Kidney (tissue), 14 donors: ENCODE data around the gene SOWAHC. TPM values are rescaled to one million over a fixed set of nuclear protein-coding genes. Genes with fewer than 3 reads are reported as not detected.
A peak's percentile ranks its signal among the peaks of the same experiment; 100 is the strongest.
"Not testable (repeated sequence)": the region's sequence is repeated elsewhere in the genome, so short reads cannot be mapped to it uniquely, and the experiment has no call there.

Experiments
- DNase-seq, 5 donors: peaks; one replicate each; pipeline ENCODE4 v3.0.0-alpha.2; 2013 to 2020
- FAIRE-seq: peaks from 2 replicates; lab custom pipeline; 2012; peaks lifted over from hg19 to GRCh38; lab: Jason Lieb, UNC
- H3K27ac ChIP-seq, 2 donors: one replicate each; pipeline ENCODE4 v1.7.0; 2013; ENCODE audit warnings: low read depth in 2 of 2, low read length in 2 of 2, inconsistent platforms in 1 of 2
- H3K27me3 ChIP-seq: one replicate; pipeline ENCODE4 v1.7.1; 2013; ENCODE audit warnings: low read length, inconsistent platforms; ENCODE audit not compliant: control insufficient read depth, insufficient read depth
- H3K36me3 ChIP-seq, 3 donors: one replicate each; pipeline versions ENCODE4 v1.7.0 to v1.7.1; 2013; ENCODE audit warnings: low read length in 3 of 3, control low read depth in 1 of 3, inconsistent platforms in 1 of 3; ENCODE audit not compliant: insufficient read depth in 3 of 3, control insufficient read depth in 2 of 3
- H3K4me1 ChIP-seq, 3 donors: one replicate each; pipeline versions ENCODE4 v1.7.0 to v1.7.1; 2013; ENCODE audit warnings: low read length in 3 of 3, inconsistent platforms in 1 of 3, low read depth in 1 of 3; ENCODE audit not compliant: control insufficient read depth in 2 of 3, insufficient read depth in 2 of 3
- H3K4me3 ChIP-seq, 3 donors: one replicate each; pipeline versions ENCODE4 v1.7.0 to v1.8.1; 2013; ENCODE audit warnings: low read length in 3 of 3, control low read depth in 1 of 3, inconsistent platforms in 1 of 3
- H3K9ac ChIP-seq, 3 donors: one replicate each; pipeline versions ENCODE4 v1.7.0 to v1.7.1; 2013; ENCODE audit warnings: low read length in 3 of 3, control low read depth in 1 of 3, inconsistent platforms in 1 of 3
- H3K9me3 ChIP-seq, 3 donors: one replicate each; pipeline versions ENCODE4 v1.7.0 to v1.7.1; 2013; ENCODE audit warnings: low read length in 3 of 3, control low read depth in 1 of 3, inconsistent platforms in 1 of 3; ENCODE audit not compliant: control insufficient read depth in 2 of 3, insufficient read depth in 1 of 3
- CTCF ChIP-seq: IDR thresholded peaks from 3 replicates; pipeline ENCODE4 v1.5.1; 2012; ENCODE audit warnings: mild to moderate bottlenecking, moderate library complexity, borderline replicate concordance; ENCODE audit not compliant: insufficient read depth; ENCODE audit errors: extremely low read depth
- intact Hi-C: fragments of 100-400 bp; cut with DNase I; formaldehyde crosslinking; loops from one replicate; pipeline ENCODE4 v1.11.1; 2022
- polyA plus RNA-seq: library from polyadenylated mRNA; stranded (reverse); fragments of 350-450 nt; fragmentation: Illumina TruSeq; extraction: RNeasy Lipid Tissue Mini Kit (QIAGEN cat#74804); gene quantifications from one replicate; pipeline ENCODE4 v1.2.3, GENCODE V29; 2014; ENCODE audit warnings: low read depth, low replicate concordance; ENCODE audit not compliant: insufficient read depth
- total RNA-seq: library from RNA; stranded (reverse); fragmentation: NEBNext Ultra II Directional; extraction: Animal tissue kit (Norgen Biotek cat#: 25700); gene quantifications from one replicate; pipeline ENCODE4 v1.2.1, GENCODE V29; 2021
- donor health status: control.
- donor health status: control.
- donor health status: control.
- donor health status: control.
- donor health status: control.
- donor health status: DM: yes; HTN: yes; CAD: no.
- donor health status: Normal renal cell carcinoma (clear cell type).

SOWAHC gene
- total and polyA plus RNA-seq, 2 donors from 2014 or later: 7.5 to 11.8 TPM

DNA sequence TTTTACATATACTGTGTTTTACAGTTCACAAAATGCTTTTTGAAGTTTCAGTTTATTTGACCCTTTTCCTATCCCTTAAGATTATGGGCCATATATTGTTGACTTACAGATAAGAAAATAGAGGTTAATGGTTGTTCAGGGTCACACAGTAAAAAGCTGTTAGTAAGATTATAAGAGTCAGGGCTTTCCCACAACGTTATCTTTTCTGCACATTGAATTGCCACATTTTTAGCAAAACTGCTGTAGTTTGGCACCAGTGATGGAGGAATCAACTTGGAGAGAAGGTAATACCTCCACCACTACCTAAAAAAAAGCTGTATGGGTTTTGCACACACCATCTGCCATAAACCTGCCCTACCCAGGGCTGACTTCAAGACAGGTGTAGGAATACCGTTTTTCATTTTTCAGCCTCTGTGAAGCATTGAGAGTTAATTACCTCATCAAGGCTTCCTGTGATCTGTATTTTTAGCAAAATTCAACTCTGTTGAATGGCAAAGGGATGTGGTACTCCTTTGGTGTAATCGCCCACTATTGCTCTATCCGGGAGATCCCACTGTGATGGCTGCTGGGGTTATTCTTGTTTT lies 5.0 kb downstream of the SOWAHC start:
- intact Hi-C loops: no loop called here
- TF ChIP-seq CTCF: no peak
- FAIRE-seq: no peak

GRCh38 chr2:109623297-109623696 lies 9.1 kb downstream of the SOWAHC start:
- peak overlapping the region in 1 of 2 donors; percentile 49 for H3K27ac ChIP-seq
- H3K9me3 ChIP-seq: no peaks in the 10 kb centered on the region
- no peak for TF ChIP-seq CTCF
- FAIRE-seq (no peak), DNase-seq (no peak)
- no peaks in the 10 kb centered on the region for H3K36me3 ChIP-seq
- H3K4me3 ChIP-seq: no peak overlapping the region
- peak overlapping the region in 1 of 3 donors; percentile 42 for H3K9ac ChIP-seq
- intact Hi-C loops: no loop called here
- peaks cover 0 to 6% (median 2%) of the 10 kb centered on the region in 3 donors for H3K4me1 ChIP-seq
- no peaks in the 10 kb centered on the region for H3K27me3 ChIP-seq

More for the DNA sequence above, 5.0 kb downstream of the SOWAHC start:
- no peak for DNase-seq
- Histone ChIP-seq H3K27me3 (no peaks in the 10 kb centered on the region), H3K4me3 (no peak overlapping the region), H3K9ac (no peak overlapping the region), H3K36me3 (no peaks in the 10 kb centered on the region), H3K27ac (no peak overlapping the region), H3K9me3 (no peaks in the 10 kb centered on the region), H3K4me1 (peaks cover 4 to 14% (median 10%) of the 10 kb centered on the region in 3 donors)

- FAIRE-seq (no peak), DNase-seq (no peak)
- Histone ChIP-seq H3K4me3 (no peak overlapping the region), H3K9me3 (no peaks in the 10 kb centered on the region), H3K36me3 (no peaks in the 10 kb centered on the region), H3K27me3 (no peaks in the 10 kb centered on the region), H3K4me1 (peaks cover 0 to 6% (median 2%) of the 10 kb centered on the region in 3 donors), H3K9ac (no peak overlapping the region), H3K27ac (peak overlapping the region in 1 of 2 donors; percentile 49)
- TF ChIP-seq CTCF: no peak
- intact Hi-C loops: no loop called here
These were observed 9.8 kb downstream of the SOWAHC start for GRCh38 chr2:109623923-109624322.

GRCh38 chr2:109624339-109624738 lies 10.2 kb downstream of the SOWAHC start:
- H3K9me3 ChIP-seq: no peaks in the 10 kb centered on the region
- no peak for TF ChIP-seq CTCF
- FAIRE-seq (no peak), DNase-seq (no peak)
- H3K27ac ChIP-seq: no peak overlapping the region
- H3K36me3 ChIP-seq: no peaks in the 10 kb centered on the region
- no peaks in the 10 kb centered on the region for H3K27me3 ChIP-seq
- no peak overlapping the region for H3K4me3 ChIP-seq
- H3K9ac ChIP-seq: no peak overlapping the region
- intact Hi-C loops: no loop called here
- peaks cover 0 to 6% (median 2%) of the 10 kb centered on the region in 3 donors for H3K4me1 ChIP-seq

DNA sequence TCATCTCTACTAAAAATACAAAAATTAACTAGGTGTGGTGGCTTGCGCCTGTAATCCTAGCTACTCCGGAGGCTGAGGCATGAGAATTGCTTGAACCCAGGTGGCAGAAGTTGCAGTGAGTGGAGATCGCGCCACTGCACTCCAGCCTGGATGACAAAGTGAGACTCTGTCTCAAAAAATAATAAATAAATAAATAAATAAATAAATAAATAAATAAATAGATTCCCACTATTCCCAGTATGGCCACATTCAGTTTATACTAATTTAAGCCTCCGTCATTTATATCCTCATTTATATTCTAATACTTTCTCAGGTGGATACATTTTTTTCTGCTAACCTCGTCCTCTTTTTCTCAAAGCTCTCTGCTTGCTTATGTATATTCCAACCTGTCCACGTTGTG lies 14.2 kb downstream of the SOWAHC start:
- H3K27me3 ChIP-seq, H3K9me3 ChIP-seq, H3K36me3 ChIP-seq, H3K27ac ChIP-seq, H3K9ac ChIP-seq, DNase-seq, H3K4me1 ChIP-seq, FAIRE-seq, intact Hi-C loops, H3K4me3 ChIP-seq: not testable (repeated sequence)
